ENCODE results near the gene PPIG. TPM values are rescaled to one million over a fixed set of nuclear protein-coding genes. Genes with fewer than 3 reads are reported as not detected.
"Not testable (repeated sequence)": the region's sequence is repeated elsewhere in the genome, so short reads cannot be mapped to it uniquely, and the experiment has no call there.

The PPIG gene
- 55.4 and 58.3 TPM in 2 replicates for total RNA-seq (2022)
- Bru-seq, nascent RNA = percentile 96 among the genes with signal in this experiment
- BruChase-seq, experiment 1, labeled RNA remaining after a 6-hour chase = percentile 93 among the genes with signal in this experiment
- BruChase-seq, experiment 2, labeled RNA remaining after a 2-hour chase = percentile 90 among the genes with signal in this experiment
- long read RNA-seq, full-length matches to known transcripts = 17 of 44 reads
- long read RNA-seq, partial matches to known transcripts = 10 of 44 reads
- long read RNA-seq, other reads (novel, unspliced or antisense) = 17 of 44 reads

GRCh38 chr2:169584005-169584877 lies at the start of gene PPIG:
Gene PPIG (plus strand): TSS chr2:169584351. CDS start chr2:169604042, 19,691 bp downstream.
- H3K27me3 Mint-ChIP-seq (ENCODE audit: unreplicated experiment) = no peaks in the 10 kb centered on the region
- H3K9me3 Mint-ChIP-seq (ENCODE audit: low read depth, unreplicated experiment) = peaks cover 2% of the 10 kb centered on the region
- intact Hi-C loops (cut with micrococcal nuclease; ENCODE audit: unreplicated experiment) = no loop called here
- peak; percentile 84 for DNase-seq
- peak within 1 kb of the TSS; percentile 96 for H3K27ac Mint-ChIP-seq (ENCODE audit: unreplicated experiment)
- CTCF ChIA-PET = interaction anchor here (0.6 to 1.3 kb wide), 2 partner anchors 10 to 120 kb away, joined by 4 read pairs; partner anchors contain the start of gene FASTKD1
- H3K36me3 Mint-ChIP-seq (ENCODE audit: insufficient read depth, unreplicated experiment) = peaks cover 28% of the 10 kb centered on the region
- H3K4me3 Mint-ChIP-seq (ENCODE audit: low read depth, unreplicated experiment) = peak within 1 kb of the TSS; percentile 94
- no peaks in the 10 kb centered on the region for H3K4me1 Mint-ChIP-seq (ENCODE audit: low read depth, unreplicated experiment)
- TF ChIP-seq, protein P1, sequence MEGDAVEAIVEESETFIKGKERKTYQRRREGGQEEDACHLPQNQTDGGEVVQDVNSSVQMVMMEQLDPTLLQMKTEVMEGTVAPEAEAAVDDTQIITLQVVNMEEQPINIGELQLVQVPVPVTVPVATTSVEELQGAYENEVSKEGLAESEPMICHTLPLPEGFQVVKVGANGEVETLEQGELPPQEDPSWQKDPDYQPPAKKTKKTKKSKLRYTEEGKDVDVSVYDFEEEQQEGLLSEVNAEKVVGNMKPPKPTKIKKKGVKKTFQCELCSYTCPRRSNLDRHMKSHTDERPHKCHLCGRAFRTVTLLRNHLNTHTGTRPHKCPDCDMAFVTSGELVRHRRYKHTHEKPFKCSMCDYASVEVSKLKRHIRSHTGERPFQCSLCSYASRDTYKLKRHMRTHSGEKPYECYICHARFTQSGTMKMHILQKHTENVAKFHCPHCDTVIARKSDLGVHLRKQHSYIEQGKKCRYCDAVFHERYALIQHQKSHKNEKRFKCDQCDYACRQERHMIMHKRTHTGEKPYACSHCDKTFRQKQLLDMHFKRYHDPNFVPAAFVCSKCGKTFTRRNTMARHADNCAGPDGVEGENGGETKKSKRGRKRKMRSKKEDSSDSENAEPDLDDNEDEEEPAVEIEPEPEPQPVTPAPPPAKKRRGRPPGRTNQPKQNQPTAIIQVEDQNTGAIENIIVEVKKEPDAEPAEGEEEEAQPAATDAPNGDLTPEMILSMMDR (IDR thresholded peaks at IDR 0.05; ENCODE audit: unreplicated experiment) = no peak
- TSS peak; percentile 88 for BruUV-seq (replicated peaks)

GRCh38 chr2:169539460-169539859 lies 44.7 kb upstream of the PPIG start:
- H3K4me1 Mint-ChIP-seq (ENCODE audit: low read depth, unreplicated experiment); intact Hi-C loops (cut with micrococcal nuclease; ENCODE audit: unreplicated experiment); H3K4me3 Mint-ChIP-seq (ENCODE audit: low read depth, unreplicated experiment); BruUV-seq (replicated peaks); H3K9me3 Mint-ChIP-seq (ENCODE audit: low read depth, unreplicated experiment); H3K27ac Mint-ChIP-seq (ENCODE audit: unreplicated experiment); DNase-seq; H3K36me3 Mint-ChIP-seq (ENCODE audit: insufficient read depth, unreplicated experiment); CTCF ChIA-PET; H3K27me3 Mint-ChIP-seq (ENCODE audit: unreplicated experiment): not testable (repeated sequence)

DNA sequence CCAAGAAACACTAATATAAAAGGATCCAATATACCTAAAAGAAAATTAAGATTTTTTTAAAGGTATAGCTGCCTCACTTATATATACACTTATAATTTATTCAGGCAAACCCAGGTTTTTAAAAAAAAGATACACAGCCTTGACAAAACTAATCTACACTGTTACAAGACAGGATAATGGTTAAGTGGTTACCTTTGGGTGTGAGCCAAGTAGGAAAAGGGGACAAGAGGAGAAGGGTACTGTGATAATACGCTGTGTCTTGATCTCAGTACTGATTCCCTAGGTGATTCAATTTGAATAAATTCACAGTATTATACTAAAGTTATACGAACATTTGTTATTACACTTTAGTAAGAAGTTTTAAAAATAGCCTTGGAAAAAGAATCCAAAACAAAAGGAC lies 44.0 kb upstream of the PPIG start:
- Mint-ChIP-seq H3K36me3 (ENCODE audit: insufficient read depth, unreplicated experiment) (no peaks in the 10 kb centered on the region), H3K4me3 (ENCODE audit: low read depth, unreplicated experiment) (no peak overlapping the region), H3K9me3 (ENCODE audit: low read depth, unreplicated experiment) (no peaks in the 10 kb centered on the region), H3K27ac (ENCODE audit: unreplicated experiment) (no peak overlapping the region), H3K27me3 (ENCODE audit: unreplicated experiment) (no peaks in the 10 kb centered on the region), H3K4me1 (ENCODE audit: low read depth, unreplicated experiment) (no peaks in the 10 kb centered on the region)
- DNase-seq = no peak
- CTCF ChIA-PET = no interaction called here
- intact Hi-C loops (cut with micrococcal nuclease; ENCODE audit: unreplicated experiment) = no loop called here
- TF ChIP-seq, protein P1 (IDR thresholded peaks at IDR 0.05; ENCODE audit: unreplicated experiment) = no peak
- BruUV-seq (replicated peaks) = no TSS peak

GRCh38 chr2:169542433-169542832 lies 41.7 kb upstream of the PPIG start:
- H3K27ac Mint-ChIP-seq (ENCODE audit: unreplicated experiment) = no peak overlapping the region
- no peaks in the 10 kb centered on the region for H3K9me3 Mint-ChIP-seq (ENCODE audit: low read depth, unreplicated experiment)
- TF ChIP-seq, protein P1 (IDR thresholded peaks at IDR 0.05; ENCODE audit: unreplicated experiment) = no peak
- intact Hi-C loops (cut with micrococcal nuclease; ENCODE audit: unreplicated experiment) = no loop called here
- no peaks in the 10 kb centered on the region for H3K36me3 Mint-ChIP-seq (ENCODE audit: insufficient read depth, unreplicated experiment)
- H3K4me1 Mint-ChIP-seq (ENCODE audit: low read depth, unreplicated experiment) = no peaks in the 10 kb centered on the region
- no peak overlapping the region for H3K4me3 Mint-ChIP-seq (ENCODE audit: low read depth, unreplicated experiment)
- no peaks in the 10 kb centered on the region for H3K27me3 Mint-ChIP-seq (ENCODE audit: unreplicated experiment)
- no TSS peak for BruUV-seq (replicated peaks)
- DNase-seq = no peak
- CTCF ChIA-PET = no interaction called here

Data from Calu3 (cell line).